Lower lobe of right lung (tissue), 2 donors: ENCODE results near the gene JMJD1C. TPM values are rescaled to one million over a fixed set of nuclear protein-coding genes. Genes with fewer than 3 reads are reported as not detected.

Source experiments
- ATAC-seq, 2 donors: fragments of 200-7000 bp; cut with Tn5 transposase; one replicate each; pipeline ENCODE4 v1.9.1; 2020 to 2022; ENCODE audit warnings: mild to moderate bottlenecking in 2 of 2, moderate library complexity in 2 of 2
- DNase-seq: peaks from one replicate; pipeline ENCODE4 v3.0.0-alpha.2; 2020
- H3K27ac ChIP-seq: fragments of 200-600 bp; one replicate; pipeline ENCODE4 v1.8.0; 2022
- H3K27me3 ChIP-seq: fragments of 200-600 bp; one replicate; pipeline ENCODE4 v1.8.0; 2022; ENCODE audit warnings: low read depth
- H3K36me3 ChIP-seq: fragments of 200-600 bp; one replicate; pipeline ENCODE4 v1.8.0; 2022; ENCODE audit warnings: mild to moderate bottlenecking
- H3K4me1 ChIP-seq: fragments of 200-600 bp; one replicate; pipeline ENCODE4 v1.8.0; 2022
- H3K4me3 ChIP-seq: fragments of 200-600 bp; one replicate; pipeline ENCODE4 v1.8.0; 2022; ENCODE audit warnings: mild to moderate bottlenecking
- H3K9me3 ChIP-seq: fragments of 200-600 bp; one replicate; pipeline ENCODE4 v1.8.0; 2022
- intact Hi-C: fragments of 100-400 bp; cut with DNase I; formaldehyde crosslinking; loops from one replicate; pipeline ENCODE4 v1.11.0; 2022
- total RNA-seq: library from RNA; stranded (reverse); fragmentation: NEBNext Ultra II Directional; extraction: Animal tissue kit (Norgen Biotek cat#: 25700); gene quantifications from one replicate; pipeline ENCODE4 v1.2.1, GENCODE V29; 2021
- TF ChIP-seq, protein P1 (sequence below): fragments of 200-600 bp; IDR thresholded peaks from one replicate; pipeline ENCODE4 v1.8.0; 2022; ENCODE audit warnings: antibody characterized with exemption, mild to moderate bottlenecking
- donor health status: DM: no; HTN: yes; CAD: no; lungs with severe emphysema.

The JMJD1C gene
- total RNA-seq, 1 donor from 2014 or later, result 100.0 TPM

DNA sequence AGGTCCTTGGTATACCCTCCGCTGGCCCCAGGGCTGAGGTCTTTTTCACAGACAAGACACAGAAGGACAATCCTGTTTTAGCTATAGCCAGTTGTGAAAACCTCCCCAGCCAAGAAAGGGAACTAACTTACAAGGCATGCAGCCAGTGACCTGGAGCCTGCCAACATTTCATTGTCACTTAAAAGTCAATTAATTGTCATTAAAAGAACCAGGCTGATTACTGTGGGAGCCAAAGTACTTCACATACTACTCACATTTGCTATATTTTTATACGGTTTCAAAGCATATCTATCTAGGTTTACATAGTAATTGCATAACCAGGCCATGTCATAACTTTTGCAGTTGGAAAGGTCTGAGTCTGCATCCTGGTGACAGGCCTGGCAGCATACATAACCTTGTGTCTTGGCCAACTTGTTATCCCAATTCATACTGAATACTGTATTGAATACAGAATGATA, 301.6 kb downstream of the JMJD1C start:
- Histone ChIP-seq H3K27me3 (no peaks in the 10 kb centered on the region), H3K9me3 (no peaks in the 10 kb centered on the region), H3K4me1 (no peaks in the 10 kb centered on the region), H3K4me3 (no peak overlapping the region), H3K36me3 (peaks cover 42% of the 10 kb centered on the region), H3K27ac (no peak overlapping the region)
- intact Hi-C loops, result no loop called here
- TF ChIP-seq, protein P1, sequence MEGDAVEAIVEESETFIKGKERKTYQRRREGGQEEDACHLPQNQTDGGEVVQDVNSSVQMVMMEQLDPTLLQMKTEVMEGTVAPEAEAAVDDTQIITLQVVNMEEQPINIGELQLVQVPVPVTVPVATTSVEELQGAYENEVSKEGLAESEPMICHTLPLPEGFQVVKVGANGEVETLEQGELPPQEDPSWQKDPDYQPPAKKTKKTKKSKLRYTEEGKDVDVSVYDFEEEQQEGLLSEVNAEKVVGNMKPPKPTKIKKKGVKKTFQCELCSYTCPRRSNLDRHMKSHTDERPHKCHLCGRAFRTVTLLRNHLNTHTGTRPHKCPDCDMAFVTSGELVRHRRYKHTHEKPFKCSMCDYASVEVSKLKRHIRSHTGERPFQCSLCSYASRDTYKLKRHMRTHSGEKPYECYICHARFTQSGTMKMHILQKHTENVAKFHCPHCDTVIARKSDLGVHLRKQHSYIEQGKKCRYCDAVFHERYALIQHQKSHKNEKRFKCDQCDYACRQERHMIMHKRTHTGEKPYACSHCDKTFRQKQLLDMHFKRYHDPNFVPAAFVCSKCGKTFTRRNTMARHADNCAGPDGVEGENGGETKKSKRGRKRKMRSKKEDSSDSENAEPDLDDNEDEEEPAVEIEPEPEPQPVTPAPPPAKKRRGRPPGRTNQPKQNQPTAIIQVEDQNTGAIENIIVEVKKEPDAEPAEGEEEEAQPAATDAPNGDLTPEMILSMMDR, result no peak
- peak; percentile 19 to 30 for ATAC-seq
- no peak for DNase-seq

DNA sequence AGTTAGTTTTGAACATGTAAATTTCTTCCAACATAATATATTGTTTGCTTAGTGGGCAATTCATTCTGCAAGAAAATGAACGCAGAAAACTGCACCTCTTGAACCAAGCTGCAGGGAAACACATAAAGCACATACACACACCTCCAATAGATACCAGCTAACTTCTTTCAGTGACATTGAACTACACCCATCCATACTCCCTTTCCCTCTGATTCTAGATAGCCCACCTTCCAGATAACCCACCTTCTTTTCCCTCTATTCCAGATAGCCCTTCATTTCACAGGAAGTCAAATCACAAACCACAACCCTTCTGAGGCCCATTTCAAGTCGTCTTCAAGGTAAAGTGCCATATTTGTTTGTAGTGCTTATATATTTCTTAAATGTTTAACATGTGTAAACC, 304.2 kb downstream of the JMJD1C start:
- DNase-seq, result no peak
- TF ChIP-seq, protein P1, result no peak
- Histone ChIP-seq H3K36me3 (peaks cover 20% of the 10 kb centered on the region), H3K4me3 (no peak overlapping the region), H3K4me1 (peaks cover under 1% of the 10 kb centered on the region), H3K27me3 (no peaks in the 10 kb centered on the region), H3K9me3 (no peaks in the 10 kb centered on the region), H3K27ac (no peak overlapping the region)
- no peak for ATAC-seq
- intact Hi-C loops, result no loop called here

DNA sequence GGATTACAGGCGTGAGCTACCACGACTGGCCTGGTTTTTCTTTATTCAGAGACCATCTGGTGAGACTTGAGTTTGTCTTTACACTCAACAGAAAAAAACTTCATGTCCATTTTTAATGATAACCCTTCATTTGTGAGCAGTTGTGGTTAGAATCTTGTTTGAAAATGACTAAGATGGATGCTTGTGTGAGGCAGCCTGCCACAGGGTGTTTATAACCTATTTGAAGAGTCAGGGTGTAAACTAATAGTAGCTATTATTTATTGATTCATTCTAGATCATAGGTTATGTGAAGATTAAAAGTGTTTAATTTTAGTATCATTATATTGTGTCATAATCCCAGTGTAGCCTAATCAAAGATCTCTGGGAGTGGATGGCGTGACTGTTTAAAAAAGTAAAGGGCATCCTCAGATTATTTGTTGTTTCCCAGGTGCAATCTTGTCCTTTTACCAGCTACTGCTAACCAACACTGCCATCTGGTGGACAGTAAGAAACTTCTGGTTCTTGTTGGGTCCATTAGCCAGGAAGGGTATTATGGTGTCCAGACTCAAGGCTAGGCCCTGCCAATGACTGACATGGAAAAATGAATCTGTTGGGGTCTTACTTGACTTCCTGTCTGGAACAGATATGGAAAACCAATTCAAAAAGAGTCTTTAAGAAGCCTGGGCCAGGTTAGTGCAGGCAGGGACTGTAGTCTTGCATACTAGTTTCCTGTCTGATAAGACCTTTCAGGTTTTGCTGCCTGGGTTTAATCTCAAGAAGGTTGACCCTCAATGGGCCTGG, 307.7 kb downstream of the JMJD1C start:
- ATAC-seq, result peak; percentile 79 to 82
- no peak overlapping the region for H3K27ac ChIP-seq
- peaks cover 4% of the 10 kb centered on the region for H3K4me1 ChIP-seq
- H3K36me3 ChIP-seq, result peaks cover 28% of the 10 kb centered on the region
- TF ChIP-seq, protein P1, result peak; percentile 77
- H3K4me3 ChIP-seq, result no peak overlapping the region
- no peak for DNase-seq
- H3K27me3 ChIP-seq, result no peaks in the 10 kb centered on the region
- intact Hi-C loops, result no loop called here
- H3K9me3 ChIP-seq, result no peaks in the 10 kb centered on the region

DNA sequence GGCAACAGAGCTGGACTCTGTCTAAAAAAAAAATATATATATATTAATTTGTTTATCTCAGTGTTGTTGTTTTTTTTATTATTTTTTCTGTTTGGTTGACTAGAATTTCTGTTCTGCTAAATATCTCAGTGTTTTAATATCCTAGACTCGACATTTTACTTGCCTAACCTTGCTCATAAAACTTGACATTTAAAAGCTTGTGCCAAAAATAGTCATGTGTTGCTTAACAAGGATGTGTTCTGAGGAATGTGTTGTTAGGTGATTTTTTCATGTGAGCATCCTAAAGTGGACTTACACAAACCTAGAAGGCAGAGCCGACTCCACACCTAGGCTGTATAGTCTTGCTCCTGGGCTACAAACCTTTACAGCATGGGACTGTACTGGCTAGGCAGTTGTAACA, 309.5 kb downstream of the JMJD1C start:
- no peak overlapping the region for H3K27ac ChIP-seq
- no peaks in the 10 kb centered on the region for H3K9me3 ChIP-seq
- ATAC-seq (no peak), DNase-seq (no peak)
- H3K36me3 ChIP-seq, result peaks cover 46% of the 10 kb centered on the region
- TF ChIP-seq, protein P1, result no peak
- intact Hi-C loops, result no loop called here
- no peak overlapping the region for H3K4me3 ChIP-seq
- no peaks in the 10 kb centered on the region for H3K27me3 ChIP-seq
- peaks cover 4% of the 10 kb centered on the region for H3K4me1 ChIP-seq

DNA sequence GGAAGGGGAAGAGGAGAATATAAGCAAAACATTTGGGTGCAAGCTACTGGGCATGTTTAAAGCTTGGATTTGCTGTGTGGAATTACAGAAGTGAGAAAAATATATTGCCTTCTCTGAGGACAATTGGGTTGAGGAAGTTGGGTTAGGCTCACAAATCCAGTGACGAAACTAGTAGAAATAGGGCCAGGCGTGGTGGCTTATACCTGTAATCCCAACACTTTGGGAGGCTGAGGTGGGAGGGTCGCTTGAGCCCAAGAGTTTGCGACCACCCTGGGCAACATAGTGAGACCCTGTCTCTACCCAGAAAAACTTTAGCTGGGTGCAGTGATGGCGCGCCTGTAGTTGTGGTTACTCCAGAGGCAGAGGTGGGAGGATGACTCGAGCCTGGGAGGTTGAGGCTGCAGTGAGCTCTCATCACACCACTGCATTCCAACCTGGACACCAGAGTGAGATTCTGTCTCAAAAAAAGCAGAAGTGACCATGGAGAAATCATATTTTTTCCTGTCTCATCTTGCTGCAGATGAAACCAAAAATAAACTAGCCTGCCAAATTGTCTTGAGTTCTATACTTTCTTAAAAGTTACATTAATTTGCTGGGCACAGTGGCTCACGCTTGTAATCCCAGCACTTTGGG, 310.3 kb downstream of the JMJD1C start:
- Histone ChIP-seq H3K27ac (no peak overlapping the region), H3K4me1 (peaks cover 4% of the 10 kb centered on the region), H3K27me3 (no peaks in the 10 kb centered on the region), H3K36me3 (peaks cover 53% of the 10 kb centered on the region), H3K9me3 (no peaks in the 10 kb centered on the region), H3K4me3 (no peak overlapping the region)
- peak; percentile 31 to 32 for ATAC-seq
- DNase-seq, result no peak
- intact Hi-C loops, result no loop called here
- TF ChIP-seq, protein P1, result no peak
